KMS-11 (cell line): ENCODE results near the gene DCAF10.

Experiments used
- H2AFZ ChIP-seq: fragments of 200-600 bp; sonication (generic); 2 replicates; pipeline ENCODE4 v1.6.1; 2016; ENCODE audit warnings: antibody characterized with exemption, mixed run types, low read depth
- H3K27ac ChIP-seq: fragments of 200-600 bp; sonication (generic); 2 replicates; pipeline ENCODE4 v1.6.1; 2016; ENCODE audit warnings: mild to moderate bottlenecking, mixed run types
- H3K27me3 ChIP-seq: fragments of 200-600 bp; sonication (generic); 2 replicates; pipeline ENCODE4 v1.6.1; 2017; ENCODE audit warnings: mild to moderate bottlenecking, low read depth, mixed run types, moderate library complexity; ENCODE audit not compliant: insufficient read depth
- H3K36me3 ChIP-seq: fragments of 200-600 bp; sonication (generic); 2 replicates; pipeline ENCODE4 v1.6.1; 2017; ENCODE audit warnings: mild to moderate bottlenecking, mixed run types; ENCODE audit not compliant: insufficient read depth
- H3K4me1 ChIP-seq: fragments of 200-600 bp; sonication (generic); 2 replicates; pipeline ENCODE4 v1.6.1; 2016; ENCODE audit warnings: mild to moderate bottlenecking, low read depth, mixed run types; ENCODE audit not compliant: poor library complexity, severe bottlenecking
- H3K4me2 ChIP-seq: fragments of 200-600 bp; sonication (generic); 2 replicates; pipeline ENCODE4 v1.7.0; 2016; ENCODE audit warnings: mild to moderate bottlenecking, mixed run types
- H3K4me3 ChIP-seq: fragments of 200-600 bp; sonication (generic); IDR thresholded peaks from 2 replicates; pipeline ENCODE4 v1.6.1; 2017; ENCODE audit warnings: low read depth, low read length, mixed read lengths; ENCODE audit not compliant: insufficient read depth
- H3K79me2 ChIP-seq: fragments of 200-600 bp; sonication (generic); 2 replicates; pipeline ENCODE4 v1.6.1; 2016; ENCODE audit warnings: low read depth, mixed run types; ENCODE audit not compliant: insufficient read depth
- H3K9ac ChIP-seq: fragments of 200-600 bp; sonication (generic); 2 replicates; pipeline ENCODE4 v1.6.1; 2016; ENCODE audit warnings: mild to moderate bottlenecking, mixed run types
- H4K20me1 ChIP-seq: fragments of 200-600 bp; sonication (generic); 2 replicates; pipeline ENCODE4 v1.6.1; 2016; ENCODE audit warnings: mild to moderate bottlenecking, mixed run types; ENCODE audit not compliant: insufficient read depth
- CTCF ChIP-seq: fragments of 200-600 bp; sonication (generic); conservative IDR thresholded peaks from 2 replicates; pipeline ENCODE4 v1.6.1; 2017; ENCODE audit warnings: low read depth, mild to moderate bottlenecking, antibody characterized with exemption, low read length, moderate library complexity, mixed read lengths

DCAF10 gene

GRCh38 chr9:37902796-37903646, 102.4 kb downstream of the DCAF10 start:
- Histone ChIP-seq H3K36me3 (0 out of 2 replicates have a peak, but pooled peaks cover 6% of the 10 kb centered on the region), H3K27me3 (no peaks in the 10 kb centered on the region), H3K4me1 (peaks cover 14% of the 10 kb centered on the region), H4K20me1 (no peaks in the 10 kb centered on the region), H3K4me3 (peak overlapping the region; percentile 15), H3K4me2 (peak overlapping the region; percentile 60), H3K79me2 (peaks cover 31% of the 10 kb centered on the region), H3K27ac (peak overlapping the region; percentile 66), H3K9ac (peak overlapping the region; percentile 66), H2AFZ (peak overlapping the region; percentile 89)
- no peak for TF ChIP-seq CTCF

- H3K79me2 ChIP-seq: peaks cover 31% of the 10 kb centered on the region
- peak within 1 kb of the TSS; percentile 60 for H3K4me2 ChIP-seq
- H3K36me3 ChIP-seq: 0 out of 2 replicates have a peak, but pooled peaks cover 5% of the 10 kb centered on the region
- H4K20me1 ChIP-seq: no peaks in the 10 kb centered on the region
- H3K4me1 ChIP-seq: peaks cover 14% of the 10 kb centered on the region
- no peaks in the 10 kb centered on the region for H3K27me3 ChIP-seq
- H2AFZ ChIP-seq: peak within 1 kb of the TSS; percentile 89
- peak within 1 kb of the TSS; percentile 15 for H3K4me3 ChIP-seq
- H3K27ac ChIP-seq: peak within 1 kb of the TSS; percentile 66
- peak; percentile 81 for TF ChIP-seq CTCF
- H3K9ac ChIP-seq: peak within 1 kb of the TSS; percentile 66
Observed at GRCh38 chr9:37903647-37904444, 103.2 kb downstream of the DCAF10 start, which contains the start of gene SLC25A51. SLC25A51 (minus strand) TSS chr9:37904127; CDS start chr9:37888550, 15,577 bp downstream.

- peak; percentile 1; the same call in 1 of the 2 replicates for TF ChIP-seq CTCF
- peak overlapping the region; percentile 66 for H3K27ac ChIP-seq
Observed at GRCh38 chr9:37904445-37905130, 104.0 kb downstream of the DCAF10 start.

GRCh38 chr9:37905131-37905505, 104.5 kb downstream of the DCAF10 start:
- Histone ChIP-seq H4K20me1 (no peaks in the 10 kb centered on the region), H3K4me3 (no peak overlapping the region), H3K9ac (no peak overlapping the region), H3K4me1 (peaks cover 14% of the 10 kb centered on the region), H3K79me2 (peaks cover 31% of the 10 kb centered on the region), H3K4me2 (peak overlapping the region; percentile 47; the same call in 1 of the 2 replicates), H3K27ac (no peak overlapping the region), H2AFZ (peak overlapping the region; percentile 89; the same call in 1 of the 2 replicates), H3K36me3 (no peaks in the 10 kb centered on the region), H3K27me3 (no peaks in the 10 kb centered on the region)
- no peak for TF ChIP-seq CTCF

More at GRCh38 chr9:37904445-37905130, 104.0 kb downstream of the DCAF10 start:
- no peaks in the 10 kb centered on the region for H4K20me1 ChIP-seq
- H3K9ac ChIP-seq: peak overlapping the region; percentile 66
- peaks cover 31% of the 10 kb centered on the region for H3K79me2 ChIP-seq
- no peaks in the 10 kb centered on the region for H3K27me3 ChIP-seq
- no peaks in the 10 kb centered on the region for H3K36me3 ChIP-seq
- H3K4me3 ChIP-seq: no peak overlapping the region
- H3K4me2 ChIP-seq: peak overlapping the region; percentile 47
- H3K4me1 ChIP-seq: peaks cover 14% of the 10 kb centered on the region
- H2AFZ ChIP-seq: peak overlapping the region; percentile 89
